ENCODE results near the gene ANKRD18A.

DNA sequence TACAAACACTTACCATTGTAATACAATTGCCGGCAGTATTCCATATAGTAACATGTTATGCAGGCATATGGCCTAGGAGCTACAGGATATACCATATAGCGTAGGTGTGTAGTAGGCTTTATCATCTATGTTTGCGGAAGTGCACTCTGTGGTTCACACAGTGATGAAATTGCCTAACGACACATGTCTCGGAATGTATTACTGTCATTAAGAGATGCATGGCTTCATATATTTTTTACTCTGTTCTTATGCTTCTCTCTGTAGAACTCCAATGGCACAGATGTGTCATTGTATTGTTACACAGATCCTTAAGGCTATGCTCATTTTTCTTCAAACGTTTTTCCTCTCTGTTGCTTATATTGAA, 19.2 kb upstream of the ANKRD18A start:
- TF ChIP-seq, protein P1, sequence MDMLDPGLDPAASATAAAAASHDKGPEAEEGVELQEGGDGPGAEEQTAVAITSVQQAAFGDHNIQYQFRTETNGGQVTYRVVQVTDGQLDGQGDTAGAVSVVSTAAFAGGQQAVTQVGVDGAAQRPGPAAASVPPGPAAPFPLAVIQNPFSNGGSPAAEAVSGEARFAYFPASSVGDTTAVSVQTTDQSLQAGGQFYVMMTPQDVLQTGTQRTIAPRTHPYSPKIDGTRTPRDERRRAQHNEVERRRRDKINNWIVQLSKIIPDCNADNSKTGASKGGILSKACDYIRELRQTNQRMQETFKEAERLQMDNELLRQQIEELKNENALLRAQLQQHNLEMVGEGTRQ (CRISPR knock-in tag; IDR thresholded peaks at IDR 0.05): no peak
- TF ChIP-seq, protein P2, sequence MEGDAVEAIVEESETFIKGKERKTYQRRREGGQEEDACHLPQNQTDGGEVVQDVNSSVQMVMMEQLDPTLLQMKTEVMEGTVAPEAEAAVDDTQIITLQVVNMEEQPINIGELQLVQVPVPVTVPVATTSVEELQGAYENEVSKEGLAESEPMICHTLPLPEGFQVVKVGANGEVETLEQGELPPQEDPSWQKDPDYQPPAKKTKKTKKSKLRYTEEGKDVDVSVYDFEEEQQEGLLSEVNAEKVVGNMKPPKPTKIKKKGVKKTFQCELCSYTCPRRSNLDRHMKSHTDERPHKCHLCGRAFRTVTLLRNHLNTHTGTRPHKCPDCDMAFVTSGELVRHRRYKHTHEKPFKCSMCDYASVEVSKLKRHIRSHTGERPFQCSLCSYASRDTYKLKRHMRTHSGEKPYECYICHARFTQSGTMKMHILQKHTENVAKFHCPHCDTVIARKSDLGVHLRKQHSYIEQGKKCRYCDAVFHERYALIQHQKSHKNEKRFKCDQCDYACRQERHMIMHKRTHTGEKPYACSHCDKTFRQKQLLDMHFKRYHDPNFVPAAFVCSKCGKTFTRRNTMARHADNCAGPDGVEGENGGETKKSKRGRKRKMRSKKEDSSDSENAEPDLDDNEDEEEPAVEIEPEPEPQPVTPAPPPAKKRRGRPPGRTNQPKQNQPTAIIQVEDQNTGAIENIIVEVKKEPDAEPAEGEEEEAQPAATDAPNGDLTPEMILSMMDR (IDR thresholded peaks at IDR 0.05 in 2 of 3, conservative IDR thresholded peaks at IDR 0.05 in 1 of 3; ENCODE audit: insufficient read depth in 2 of 3, low read depth in 1 of 3, low read length in 3 of 3): no peak
- TF ChIP-seq, protein P3, sequence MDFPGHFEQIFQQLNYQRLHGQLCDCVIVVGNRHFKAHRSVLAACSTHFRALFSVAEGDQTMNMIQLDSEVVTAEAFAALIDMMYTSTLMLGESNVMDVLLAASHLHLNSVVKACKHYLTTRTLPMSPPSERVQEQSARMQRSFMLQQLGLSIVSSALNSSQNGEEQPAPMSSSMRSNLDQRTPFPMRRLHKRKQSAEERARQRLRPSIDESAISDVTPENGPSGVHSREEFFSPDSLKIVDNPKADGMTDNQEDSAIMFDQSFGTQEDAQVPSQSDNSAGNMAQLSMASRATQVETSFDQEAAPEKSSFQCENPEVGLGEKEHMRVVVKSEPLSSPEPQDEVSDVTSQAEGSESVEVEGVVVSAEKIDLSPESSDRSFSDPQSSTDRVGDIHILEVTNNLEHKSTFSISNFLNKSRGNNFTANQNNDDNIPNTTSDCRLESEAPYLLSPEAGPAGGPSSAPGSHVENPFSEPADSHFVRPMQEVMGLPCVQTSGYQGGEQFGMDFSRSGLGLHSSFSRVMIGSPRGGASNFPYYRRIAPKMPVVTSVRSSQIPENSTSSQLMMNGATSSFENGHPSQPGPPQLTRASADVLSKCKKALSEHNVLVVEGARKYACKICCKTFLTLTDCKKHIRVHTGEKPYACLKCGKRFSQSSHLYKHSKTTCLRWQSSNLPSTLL (IDR thresholded peaks at IDR 0.05): no peak

All from K562 (cell line).